K562 (cell line): ENCODE results near the gene PLCB4. TPM values are rescaled to one million over a fixed set of nuclear protein-coding genes. Genes with fewer than 3 reads are reported as not detected.

ENCODE experiments used
- GTF2F1 ChIP-seq: IDR thresholded peaks from 2 replicates; pipeline ENCODE4 v1.6.1; 2011; ENCODE audit warnings: low read depth, low read length, improper control_type of control experiment
- KAT2B ChIP-seq: IDR thresholded peaks from one replicate; pipeline ENCODE4 v1.6.1; 2012; ENCODE audit warnings: low read depth, mild to moderate bottlenecking, control low read depth, inconsistent platforms, low read length, moderate library complexity
- MCM3 ChIP-seq: fragments of 450-650 bp; IDR thresholded peaks from 2 replicates; pipeline ENCODE4 v1.6.1; 2016
- NCOA4 ChIP-seq: fragments of 450-650 bp; IDR thresholded peaks from 2 replicates; pipeline ENCODE4 v1.6.1; 2018; ENCODE audit warnings: mild to moderate bottlenecking; ENCODE audit not compliant: partially characterized antibody
- OTX1 ChIP-seq: fragments of 450-650 bp; formaldehyde crosslinking; IDR thresholded peaks from 2 replicates; pipeline ENCODE4 v1.4.0; 2022; ENCODE audit warnings: mild to moderate bottlenecking
- ZNF324 ChIP-seq: fragments of 250-450 bp; sonication (Bioruptor Pico); IDR thresholded peaks from 2 replicates; pipeline ENCODE4 v1.4.0; 2020; ENCODE audit warnings: mild to moderate bottlenecking
- polyA plus RNA-seq, 8 experiments: library from polyadenylated mRNA; depleted of rRNA in 4 of 8; stranded (reverse) in 5 of 8; unstranded in 3 of 8; fragments of >200 nt; fragmentation: Nextera tagmentation in 2 of 8; fragmentation: Illumina TruSeq in 1 of 8; extraction: Ambion mirVana in 2 of 8; extraction: Trizol in 1 of 8; gene quantifications; 2 replicates each; pipeline versions ENCODE4 v1.2.1 to v1.2.3, GENCODE V29; 2011 to 2014; ENCODE audit warnings: inconsistent platforms in 1 of 8, missing spikeins in 1 of 8
- total RNA-seq, 7 experiments: library from RNA; depleted of rRNA in 6 of 7; stranded (reverse); fragments of >200 nt in 6 of 7; fragmentation: Illumina TruSeq in 2 of 7; extraction: Trizol in 2 of 7; gene quantifications; 2 replicates each; pipeline versions ENCODE4 v1.2.1 to v1.2.3, GENCODE V29; 2011 to 2021; ENCODE audit warnings: low replicate concordance in 1 of 7
- TF ChIP-seq, protein P1 (sequence below): fragments of 250-450 bp; sonication (Bioruptor Pico); IDR thresholded peaks from 2 replicates; pipeline ENCODE4 v1.8.0; 2022; ENCODE audit warnings: inconsistent platforms, mild to moderate bottlenecking, moderate library complexity, borderline replicate concordance
- TF ChIP-seq, protein P2 (sequence below), 2 experiments: fragments of 250-450 bp in 1 of 2; fragments of 450-650 bp in 1 of 2; sonication (Bioruptor Pico) in 1 of 2; IDR thresholded peaks; 2 replicates each; pipeline versions ENCODE4 v1.6.1 to v1.8.0; 2016 to 2021; ENCODE audit warnings: mild to moderate bottlenecking in 2 of 2, moderate library complexity in 2 of 2, missing compliant biosample characterization in 1 of 2, missing genetic modification characterization in 1 of 2

PLCB4 gene
- total and polyA plus RNA-seq, 9 of the 15 experiments (the other 6 are each of a cell fraction or from before 2014, with no cell fraction given) = 0.20 to 2.9 (median 0.52) TPM

DNA sequence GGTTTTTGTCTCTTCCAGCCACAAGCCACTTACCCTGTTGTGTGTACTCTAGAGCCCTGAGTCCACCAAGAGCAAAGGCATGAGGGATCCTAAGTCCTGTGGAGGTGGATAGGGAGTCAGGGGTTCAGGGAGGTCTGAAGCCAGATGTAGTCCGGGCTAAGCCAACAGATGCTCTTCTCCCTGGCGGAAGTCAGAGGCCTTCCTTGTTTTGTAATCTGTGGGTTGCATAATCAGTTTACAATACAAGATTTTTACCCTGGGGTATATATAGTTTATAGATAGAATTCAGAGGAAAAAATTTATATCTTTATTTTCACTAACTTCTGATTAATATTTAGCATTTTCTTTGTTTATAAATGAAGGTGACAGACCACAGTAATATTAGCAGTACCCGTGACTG lies 454.7 kb downstream of the PLCB4 start (continued):
- no peak for TF ChIP-seq KAT2B
- no peak for TF ChIP-seq MCM3
- TF ChIP-seq ZNF324 = no peak
- TF ChIP-seq, protein P1, sequence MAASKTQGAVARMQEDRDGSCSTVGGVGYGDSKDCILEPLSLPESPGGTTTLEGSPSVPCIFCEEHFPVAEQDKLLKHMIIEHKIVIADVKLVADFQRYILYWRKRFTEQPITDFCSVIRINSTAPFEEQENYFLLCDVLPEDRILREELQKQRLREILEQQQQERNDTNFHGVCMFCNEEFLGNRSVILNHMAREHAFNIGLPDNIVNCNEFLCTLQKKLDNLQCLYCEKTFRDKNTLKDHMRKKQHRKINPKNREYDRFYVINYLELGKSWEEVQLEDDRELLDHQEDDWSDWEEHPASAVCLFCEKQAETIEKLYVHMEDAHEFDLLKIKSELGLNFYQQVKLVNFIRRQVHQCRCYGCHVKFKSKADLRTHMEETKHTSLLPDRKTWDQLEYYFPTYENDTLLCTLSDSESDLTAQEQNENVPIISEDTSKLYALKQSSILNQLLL = no peak
- no peak for TF ChIP-seq OTX1 (CRISPR knock-in tag)
- no peak for TF ChIP-seq GTF2F1
- no peak for TF ChIP-seq NCOA4
- TF ChIP-seq, protein P2, sequence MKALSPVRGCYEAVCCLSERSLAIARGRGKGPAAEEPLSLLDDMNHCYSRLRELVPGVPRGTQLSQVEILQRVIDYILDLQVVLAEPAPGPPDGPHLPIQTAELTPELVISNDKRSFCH (CRISPR knock-in tag; IDR thresholded peaks at IDR 0.05) = no peak
- TF ChIP-seq, protein P2 (tag; IDR thresholded peaks at IDR 0.05) = no peak
- TF ChIP-seq, all 486 proteins: peak for 0
